Colonic mucosa (tissue), 4 donors: Measurements from ENCODE around the gene PIP5K1B. TPM values are rescaled to one million over a fixed set of nuclear protein-coding genes. Genes with fewer than 3 reads are reported as not detected.

Experiments used
- DNase-seq: peaks from one replicate; pipeline ENCODE4 v3.0.0-alpha.2; 2020
- H3K27ac ChIP-seq: fragments of 200-600 bp; one replicate; pipeline ENCODE4 v1.8.0; 2021
- H3K27me3 ChIP-seq: fragments of 200-600 bp; one replicate; pipeline ENCODE4 v1.8.0; 2021
- H3K36me3 ChIP-seq: fragments of 200-600 bp; one replicate; pipeline ENCODE4 v1.8.0; 2021
- H3K4me1 ChIP-seq: fragments of 200-600 bp; one replicate; pipeline ENCODE4 v1.8.0; 2021; ENCODE audit warnings: mild to moderate bottlenecking
- H3K4me3 ChIP-seq: fragments of 200-600 bp; one replicate; pipeline ENCODE4 v1.8.0; 2021
- H3K9ac ChIP-seq, 2 donors: one replicate each; pipeline ENCODE4 v1.7.0; 2013; ENCODE audit warnings: control low read depth in 2 of 2, low read depth in 2 of 2, low read length in 2 of 2
- H3K9me3 ChIP-seq: fragments of 200-600 bp; one replicate; pipeline ENCODE4 v1.8.0; 2021
- intact Hi-C: fragments of 100-400 bp; cut with DNase I; formaldehyde crosslinking; loops from one replicate; pipeline ENCODE4 v1.14.1; 2022
- total RNA-seq, 2 donors: library from RNA; stranded (reverse); fragmentation: NEBNext Ultra II Directional in 1 of 2; extraction: Animal tissue kit (Norgen Biotek cat#: 25700) in 1 of 2; gene quantifications; one replicate each; pipeline ENCODE4 v1.2.1, GENCODE V29; 2021
- TF ChIP-seq, protein P1 (sequence below): fragments of 200-600 bp; IDR thresholded peaks from one replicate; pipeline ENCODE4 v1.8.0; 2022; ENCODE audit warnings: antibody characterized with exemption, mild to moderate bottlenecking
- donor health status: healthy.
- donor health status: DM: no; HTN: no; CAD: no.
- donor health status: DM: no; HTN: no; CAD: no.

PIP5K1B gene
- total RNA-seq, 2 donors from 2014 or later: 59.2 to 74.2 TPM

GRCh38 chr9:68870086-68870485 is 165.0 kb downstream of the PIP5K1B start:
- Histone ChIP-seq H3K36me3 (no peaks in the 10 kb centered on the region), H3K4me1 (no peaks in the 10 kb centered on the region), H3K9me3 (no peaks in the 10 kb centered on the region), H3K9ac (no peak overlapping the region), H3K27ac (no peak overlapping the region), H3K4me3 (no peak overlapping the region), H3K27me3 (no peaks in the 10 kb centered on the region)
- TF ChIP-seq, protein P1, sequence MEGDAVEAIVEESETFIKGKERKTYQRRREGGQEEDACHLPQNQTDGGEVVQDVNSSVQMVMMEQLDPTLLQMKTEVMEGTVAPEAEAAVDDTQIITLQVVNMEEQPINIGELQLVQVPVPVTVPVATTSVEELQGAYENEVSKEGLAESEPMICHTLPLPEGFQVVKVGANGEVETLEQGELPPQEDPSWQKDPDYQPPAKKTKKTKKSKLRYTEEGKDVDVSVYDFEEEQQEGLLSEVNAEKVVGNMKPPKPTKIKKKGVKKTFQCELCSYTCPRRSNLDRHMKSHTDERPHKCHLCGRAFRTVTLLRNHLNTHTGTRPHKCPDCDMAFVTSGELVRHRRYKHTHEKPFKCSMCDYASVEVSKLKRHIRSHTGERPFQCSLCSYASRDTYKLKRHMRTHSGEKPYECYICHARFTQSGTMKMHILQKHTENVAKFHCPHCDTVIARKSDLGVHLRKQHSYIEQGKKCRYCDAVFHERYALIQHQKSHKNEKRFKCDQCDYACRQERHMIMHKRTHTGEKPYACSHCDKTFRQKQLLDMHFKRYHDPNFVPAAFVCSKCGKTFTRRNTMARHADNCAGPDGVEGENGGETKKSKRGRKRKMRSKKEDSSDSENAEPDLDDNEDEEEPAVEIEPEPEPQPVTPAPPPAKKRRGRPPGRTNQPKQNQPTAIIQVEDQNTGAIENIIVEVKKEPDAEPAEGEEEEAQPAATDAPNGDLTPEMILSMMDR: no peak
- DNase-seq: no peak
- intact Hi-C loops: no loop called here

- Histone ChIP-seq H3K4me1 (no peaks in the 10 kb centered on the region), H3K9ac (no peak overlapping the region), H3K36me3 (no peaks in the 10 kb centered on the region), H3K27ac (no peak overlapping the region), H3K27me3 (no peaks in the 10 kb centered on the region), H3K9me3 (no peaks in the 10 kb centered on the region), H3K4me3 (no peak overlapping the region)
- no peak for DNase-seq
- intact Hi-C loops: no loop called here
- TF ChIP-seq, protein P1: no peak
Observed at GRCh38 chr9:68871236-68871635, 166.2 kb downstream of the PIP5K1B start.

DNA sequence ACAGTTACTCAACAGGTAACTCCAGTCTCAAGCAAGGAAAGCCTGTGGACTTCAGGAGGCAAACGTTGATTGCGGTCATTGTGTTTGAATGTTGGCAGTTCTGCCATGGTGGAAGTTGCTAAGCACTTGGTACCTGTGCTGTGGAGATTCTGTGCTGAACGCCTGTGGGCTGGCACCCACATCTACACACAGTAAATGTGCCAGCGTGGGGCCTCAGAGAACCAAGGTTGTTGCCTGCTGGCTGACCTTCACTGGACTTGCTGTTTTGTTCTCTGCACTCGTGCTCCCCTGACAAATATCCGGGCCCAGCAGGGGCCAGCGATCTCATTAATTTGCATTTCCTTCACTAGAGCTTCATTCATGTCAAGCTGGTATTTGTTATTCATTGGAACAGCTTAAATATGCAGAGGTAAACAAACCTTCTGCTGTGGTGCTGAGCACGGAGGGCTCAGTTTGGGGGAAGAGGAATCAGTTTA is 167.0 kb downstream of the PIP5K1B start:
- H3K9ac ChIP-seq: no peak overlapping the region
- no peaks in the 10 kb centered on the region for H3K9me3 ChIP-seq
- no peak overlapping the region for H3K27ac ChIP-seq
- TF ChIP-seq, protein P1: no peak
- H3K4me3 ChIP-seq: no peak overlapping the region
- intact Hi-C loops: no loop called here
- no peaks in the 10 kb centered on the region for H3K36me3 ChIP-seq
- H3K4me1 ChIP-seq: no peaks in the 10 kb centered on the region
- H3K27me3 ChIP-seq: no peaks in the 10 kb centered on the region
- DNase-seq: no peak

DNA sequence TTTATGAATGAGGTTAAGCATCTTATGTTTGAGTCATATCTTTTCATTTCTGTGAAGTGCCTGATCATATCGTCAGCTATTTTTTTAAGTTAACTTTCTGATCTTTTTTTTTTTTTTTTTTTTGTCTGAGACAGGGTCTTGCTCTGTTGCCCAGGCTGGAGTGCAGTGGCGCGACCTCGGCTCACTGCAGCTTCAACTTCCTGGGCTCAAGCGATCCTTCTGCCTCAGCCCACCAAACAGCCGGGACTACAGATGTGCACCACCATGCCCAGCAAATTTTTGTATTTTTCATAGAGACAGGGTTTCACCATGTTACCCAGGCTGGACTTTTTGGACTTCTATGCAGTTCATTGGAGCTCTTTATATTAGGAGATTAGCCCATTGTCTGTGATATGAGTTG is 168.1 kb downstream of the PIP5K1B start:
- H3K27ac ChIP-seq: no peak overlapping the region
- intact Hi-C loops: no loop called here
- no peak overlapping the region for H3K9ac ChIP-seq
- no peak for DNase-seq
- no peaks in the 10 kb centered on the region for H3K4me1 ChIP-seq
- H3K36me3 ChIP-seq: no peaks in the 10 kb centered on the region
- TF ChIP-seq, protein P1: no peak
- H3K4me3 ChIP-seq: no peak overlapping the region
- H3K9me3 ChIP-seq: no peaks in the 10 kb centered on the region
- H3K27me3 ChIP-seq: no peaks in the 10 kb centered on the region

DNA sequence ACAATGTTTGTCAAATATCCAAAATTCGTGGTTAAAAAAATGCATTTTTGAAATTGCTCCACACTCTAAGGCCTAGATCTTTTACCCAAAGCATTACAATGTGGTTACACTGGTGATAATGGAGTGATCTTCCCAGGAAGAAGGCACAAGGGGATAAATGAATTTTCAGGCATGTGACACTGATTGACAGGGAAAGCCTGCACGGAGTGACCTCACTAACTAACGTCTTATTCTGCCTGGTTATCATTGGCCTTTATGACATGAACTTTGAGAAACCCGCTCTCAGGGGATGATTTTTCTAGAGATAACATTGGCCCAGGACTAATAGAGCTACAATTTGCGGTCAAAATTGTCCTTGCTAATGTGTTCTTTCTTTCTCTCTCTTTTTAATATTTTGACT is 171.2 kb downstream of the PIP5K1B start:
- Histone ChIP-seq H3K9ac (no peak overlapping the region), H3K9me3 (no peaks in the 10 kb centered on the region), H3K4me3 (no peak overlapping the region), H3K27me3 (no peaks in the 10 kb centered on the region), H3K27ac (no peak overlapping the region), H3K4me1 (no peaks in the 10 kb centered on the region), H3K36me3 (no peaks in the 10 kb centered on the region)
- TF ChIP-seq, protein P1: no peak
- intact Hi-C loops: no loop called here
- DNase-seq: no peak
